Testis (tissue), 2 donors: Measurements from ENCODE around the gene IFITM2.

Experiments used
- POLR2A ChIP-seq: fragments of 450-650 bp; IDR thresholded peaks from one replicate; pipeline ENCODE4 v1.6.1; 2017; ENCODE audit warnings: antibody characterized with exemption, mild to moderate bottlenecking, moderate library complexity
- TF ChIP-seq, protein P1 (sequence below), 3 experiments: fragments of 450-650 bp in 2 of 3; fragments of 200-600 bp in 1 of 3; sonication (generic) in 1 of 3; IDR thresholded peaks; one replicate each; pipeline ENCODE4 v1.5.1; 2016 to 2019; ENCODE audit warnings: antibody characterized with exemption in 3 of 3, mild to moderate bottlenecking in 2 of 3, moderate library complexity in 1 of 3

DNA sequence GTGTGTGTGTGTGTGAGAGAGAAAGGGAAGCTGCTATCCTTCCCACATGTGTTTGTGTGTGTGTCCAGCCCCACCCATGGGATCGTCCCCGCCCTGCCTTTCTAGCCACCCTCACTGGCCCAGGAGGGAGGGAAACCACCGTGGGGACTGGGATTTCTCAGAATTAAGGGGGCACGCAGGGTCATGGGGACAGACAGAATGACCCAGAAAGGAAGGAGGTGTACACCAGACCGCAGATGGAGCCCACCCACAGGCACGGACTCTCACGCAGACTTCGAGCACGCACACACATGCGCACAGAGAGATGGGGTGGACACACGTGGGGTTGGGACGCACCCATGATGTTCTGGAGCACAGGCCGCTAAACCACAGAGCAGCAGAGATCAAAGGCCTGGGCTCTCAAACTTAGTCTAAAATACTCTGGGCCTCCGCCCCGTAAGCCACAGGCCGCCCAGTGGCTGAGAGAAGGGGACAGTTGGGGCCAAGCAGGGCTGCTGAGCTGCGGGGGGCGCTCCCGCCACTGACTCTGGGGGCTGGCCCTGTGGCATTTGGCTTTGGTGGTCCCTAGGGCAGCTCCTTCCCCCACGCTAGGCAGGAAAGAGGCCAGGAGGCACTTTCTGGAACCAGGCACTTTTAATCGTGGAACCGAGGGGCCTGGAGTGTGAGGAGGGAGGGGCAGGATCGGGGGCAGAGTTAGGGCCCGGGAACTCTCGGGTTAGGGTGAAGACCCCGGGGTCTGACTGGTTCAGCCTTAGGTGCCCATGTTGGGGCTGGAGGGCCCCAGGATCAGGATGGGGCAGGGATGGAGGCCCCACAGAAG lies 9.8 kb upstream of the IFITM2 start:
- TF ChIP-seq, protein P1, sequence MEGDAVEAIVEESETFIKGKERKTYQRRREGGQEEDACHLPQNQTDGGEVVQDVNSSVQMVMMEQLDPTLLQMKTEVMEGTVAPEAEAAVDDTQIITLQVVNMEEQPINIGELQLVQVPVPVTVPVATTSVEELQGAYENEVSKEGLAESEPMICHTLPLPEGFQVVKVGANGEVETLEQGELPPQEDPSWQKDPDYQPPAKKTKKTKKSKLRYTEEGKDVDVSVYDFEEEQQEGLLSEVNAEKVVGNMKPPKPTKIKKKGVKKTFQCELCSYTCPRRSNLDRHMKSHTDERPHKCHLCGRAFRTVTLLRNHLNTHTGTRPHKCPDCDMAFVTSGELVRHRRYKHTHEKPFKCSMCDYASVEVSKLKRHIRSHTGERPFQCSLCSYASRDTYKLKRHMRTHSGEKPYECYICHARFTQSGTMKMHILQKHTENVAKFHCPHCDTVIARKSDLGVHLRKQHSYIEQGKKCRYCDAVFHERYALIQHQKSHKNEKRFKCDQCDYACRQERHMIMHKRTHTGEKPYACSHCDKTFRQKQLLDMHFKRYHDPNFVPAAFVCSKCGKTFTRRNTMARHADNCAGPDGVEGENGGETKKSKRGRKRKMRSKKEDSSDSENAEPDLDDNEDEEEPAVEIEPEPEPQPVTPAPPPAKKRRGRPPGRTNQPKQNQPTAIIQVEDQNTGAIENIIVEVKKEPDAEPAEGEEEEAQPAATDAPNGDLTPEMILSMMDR (IDR thresholded peaks at IDR 0.05) = no peak
- TF ChIP-seq POLR2A = no peak
